KMS-11 (cell line): ENCODE data around the gene EFCC1.

Experiments used
- H2AFZ ChIP-seq: fragments of 200-600 bp; sonication (generic); 2 replicates; pipeline ENCODE4 v1.6.1; 2016; ENCODE audit warnings: antibody characterized with exemption, mixed run types, low read depth
- H3K27ac ChIP-seq: fragments of 200-600 bp; sonication (generic); 2 replicates; pipeline ENCODE4 v1.6.1; 2016; ENCODE audit warnings: mild to moderate bottlenecking, mixed run types
- H3K27me3 ChIP-seq: fragments of 200-600 bp; sonication (generic); 2 replicates; pipeline ENCODE4 v1.6.1; 2017; ENCODE audit warnings: mild to moderate bottlenecking, low read depth, mixed run types, moderate library complexity; ENCODE audit not compliant: insufficient read depth
- H3K36me3 ChIP-seq: fragments of 200-600 bp; sonication (generic); 2 replicates; pipeline ENCODE4 v1.6.1; 2017; ENCODE audit warnings: mild to moderate bottlenecking, mixed run types; ENCODE audit not compliant: insufficient read depth
- H3K4me1 ChIP-seq: fragments of 200-600 bp; sonication (generic); 2 replicates; pipeline ENCODE4 v1.6.1; 2016; ENCODE audit warnings: mild to moderate bottlenecking, low read depth, mixed run types; ENCODE audit not compliant: poor library complexity, severe bottlenecking
- H3K4me2 ChIP-seq: fragments of 200-600 bp; sonication (generic); 2 replicates; pipeline ENCODE4 v1.7.0; 2016; ENCODE audit warnings: mild to moderate bottlenecking, mixed run types
- H3K4me3 ChIP-seq: fragments of 200-600 bp; sonication (generic); IDR thresholded peaks from 2 replicates; pipeline ENCODE4 v1.6.1; 2017; ENCODE audit warnings: low read depth, low read length, mixed read lengths; ENCODE audit not compliant: insufficient read depth
- H3K79me2 ChIP-seq: fragments of 200-600 bp; sonication (generic); 2 replicates; pipeline ENCODE4 v1.6.1; 2016; ENCODE audit warnings: low read depth, mixed run types; ENCODE audit not compliant: insufficient read depth
- H3K9ac ChIP-seq: fragments of 200-600 bp; sonication (generic); 2 replicates; pipeline ENCODE4 v1.6.1; 2016; ENCODE audit warnings: mild to moderate bottlenecking, mixed run types
- H4K20me1 ChIP-seq: fragments of 200-600 bp; sonication (generic); 2 replicates; pipeline ENCODE4 v1.6.1; 2016; ENCODE audit warnings: mild to moderate bottlenecking, mixed run types; ENCODE audit not compliant: insufficient read depth
- TF ChIP-seq, protein P1 (sequence below): fragments of 200-600 bp; sonication (generic); conservative IDR thresholded peaks from 2 replicates; pipeline ENCODE4 v1.6.1; 2017; ENCODE audit warnings: low read depth, mild to moderate bottlenecking, antibody characterized with exemption, low read length, moderate library complexity, mixed read lengths

EFCC1 gene

DNA sequence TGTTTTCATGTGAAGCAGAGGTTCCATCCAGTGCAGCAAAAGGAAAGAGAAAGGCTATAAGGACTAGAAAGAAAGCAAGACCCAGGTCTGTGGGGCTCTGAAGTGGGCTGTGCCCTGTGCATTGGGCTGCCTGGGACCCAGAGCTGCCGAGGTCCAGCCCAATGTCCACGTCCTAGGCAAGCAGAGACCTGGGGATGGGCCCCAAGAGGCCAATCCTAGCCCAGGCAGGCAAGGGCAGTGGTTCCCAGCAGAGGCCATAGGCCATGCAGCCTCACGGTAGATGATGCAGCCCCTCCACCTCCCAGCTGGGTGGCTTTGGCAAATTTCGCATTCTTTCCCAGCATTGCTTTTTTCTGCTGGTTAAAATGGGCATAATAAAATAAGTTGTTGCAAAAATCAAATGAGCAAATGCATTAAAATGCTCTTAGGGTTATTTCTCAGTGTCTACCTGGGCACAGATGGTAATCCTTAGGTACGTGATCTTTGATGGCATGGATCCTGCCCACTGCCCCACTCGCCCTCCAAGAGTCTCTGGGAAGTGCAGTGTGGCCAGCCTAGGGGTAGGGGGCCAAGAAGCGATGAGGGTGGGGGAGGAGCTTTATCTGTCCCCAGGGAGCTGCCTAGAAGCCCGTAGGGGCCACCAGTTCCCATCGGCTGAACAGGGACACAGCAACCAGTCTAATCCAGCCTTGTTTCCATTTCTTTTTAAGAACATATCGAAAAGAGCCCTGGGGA is 37.2 kb downstream of the EFCC1 start:
- Histone ChIP-seq H3K4me2 (no peak overlapping the region), H3K79me2 (no peaks in the 10 kb centered on the region), H3K27me3 (no peaks in the 10 kb centered on the region; the same call in 1 of the 2 replicates), H3K27ac (no peak overlapping the region), H4K20me1 (no peaks in the 10 kb centered on the region), H3K4me3 (no peak overlapping the region), H3K4me1 (no peaks in the 10 kb centered on the region), H3K9ac (no peak overlapping the region), H2AFZ (no peak overlapping the region), H3K36me3 (no peaks in the 10 kb centered on the region)
- TF ChIP-seq, protein P1, sequence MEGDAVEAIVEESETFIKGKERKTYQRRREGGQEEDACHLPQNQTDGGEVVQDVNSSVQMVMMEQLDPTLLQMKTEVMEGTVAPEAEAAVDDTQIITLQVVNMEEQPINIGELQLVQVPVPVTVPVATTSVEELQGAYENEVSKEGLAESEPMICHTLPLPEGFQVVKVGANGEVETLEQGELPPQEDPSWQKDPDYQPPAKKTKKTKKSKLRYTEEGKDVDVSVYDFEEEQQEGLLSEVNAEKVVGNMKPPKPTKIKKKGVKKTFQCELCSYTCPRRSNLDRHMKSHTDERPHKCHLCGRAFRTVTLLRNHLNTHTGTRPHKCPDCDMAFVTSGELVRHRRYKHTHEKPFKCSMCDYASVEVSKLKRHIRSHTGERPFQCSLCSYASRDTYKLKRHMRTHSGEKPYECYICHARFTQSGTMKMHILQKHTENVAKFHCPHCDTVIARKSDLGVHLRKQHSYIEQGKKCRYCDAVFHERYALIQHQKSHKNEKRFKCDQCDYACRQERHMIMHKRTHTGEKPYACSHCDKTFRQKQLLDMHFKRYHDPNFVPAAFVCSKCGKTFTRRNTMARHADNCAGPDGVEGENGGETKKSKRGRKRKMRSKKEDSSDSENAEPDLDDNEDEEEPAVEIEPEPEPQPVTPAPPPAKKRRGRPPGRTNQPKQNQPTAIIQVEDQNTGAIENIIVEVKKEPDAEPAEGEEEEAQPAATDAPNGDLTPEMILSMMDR, result no peak

DNA sequence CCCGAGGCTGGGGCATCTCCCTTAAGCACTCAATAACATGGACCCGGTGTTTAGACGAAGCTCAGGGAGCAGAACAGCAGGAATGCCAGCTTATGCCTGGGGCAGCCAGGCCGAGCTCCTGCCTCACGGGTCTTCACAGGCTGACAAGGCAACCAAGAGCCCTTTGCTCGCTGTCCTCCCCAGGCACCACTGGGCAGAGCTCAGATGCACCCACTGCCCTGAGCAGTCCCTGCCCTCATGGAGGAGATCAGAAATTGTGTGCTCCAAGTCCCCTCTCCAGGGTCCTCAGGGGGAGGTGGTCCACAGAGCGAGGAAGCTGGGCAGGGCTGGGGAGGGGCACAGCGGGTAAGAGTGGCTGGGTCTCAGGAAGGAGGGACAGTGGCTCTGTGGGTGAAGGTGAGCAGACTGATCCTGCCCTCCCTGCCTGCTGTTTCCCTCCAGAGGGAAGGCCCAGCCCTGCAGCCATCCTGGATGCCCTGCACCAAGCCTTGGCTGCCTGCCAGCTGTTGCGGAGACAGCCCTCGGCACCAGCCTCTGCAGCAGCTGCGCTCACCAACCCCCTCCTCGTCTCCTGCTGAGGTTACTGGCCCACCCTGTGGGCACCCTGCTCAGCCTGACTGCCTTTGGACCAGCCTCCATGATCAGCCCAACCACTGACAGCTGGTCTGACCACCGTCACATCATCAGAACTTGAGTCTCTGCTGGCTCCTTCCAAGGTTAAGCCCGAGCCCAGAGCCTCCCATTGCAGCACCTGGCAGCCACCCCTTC is 38.4 kb downstream of the EFCC1 start:
- Histone ChIP-seq H3K27me3 (no peaks in the 10 kb centered on the region; the same call in 1 of the 2 replicates), H3K4me1 (no peaks in the 10 kb centered on the region), H3K4me3 (no peak overlapping the region), H3K9ac (no peak overlapping the region), H3K27ac (no peak overlapping the region), H3K79me2 (no peaks in the 10 kb centered on the region), H2AFZ (no peak overlapping the region), H3K36me3 (no peaks in the 10 kb centered on the region), H4K20me1 (no peaks in the 10 kb centered on the region), H3K4me2 (no peak overlapping the region)
- TF ChIP-seq, protein P1, result no peak

DNA sequence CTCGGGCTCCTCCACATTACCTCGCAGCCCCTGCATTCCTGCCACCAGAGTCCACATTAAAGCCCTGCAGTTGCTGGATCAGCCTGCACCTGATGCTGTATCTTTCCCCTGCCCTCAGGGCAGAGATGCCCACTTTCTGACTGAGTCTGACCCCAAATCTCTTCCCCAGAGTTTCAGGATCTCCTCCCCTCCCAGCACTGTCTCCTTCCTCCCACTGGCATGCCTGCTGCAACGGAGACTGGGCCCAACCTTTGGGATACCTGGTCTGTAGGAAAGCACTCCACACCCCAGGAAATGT is 38.9 kb downstream of the EFCC1 start:
- Histone ChIP-seq H2AFZ (no peak overlapping the region), H3K4me3 (no peak overlapping the region), H3K27me3 (no peaks in the 10 kb centered on the region; the same call in 1 of the 2 replicates), H3K4me2 (no peak overlapping the region), H3K79me2 (no peaks in the 10 kb centered on the region), H3K27ac (no peak overlapping the region), H4K20me1 (no peaks in the 10 kb centered on the region), H3K36me3 (no peaks in the 10 kb centered on the region), H3K4me1 (no peaks in the 10 kb centered on the region), H3K9ac (no peak overlapping the region)
- TF ChIP-seq, protein P1, result no peak

DNA sequence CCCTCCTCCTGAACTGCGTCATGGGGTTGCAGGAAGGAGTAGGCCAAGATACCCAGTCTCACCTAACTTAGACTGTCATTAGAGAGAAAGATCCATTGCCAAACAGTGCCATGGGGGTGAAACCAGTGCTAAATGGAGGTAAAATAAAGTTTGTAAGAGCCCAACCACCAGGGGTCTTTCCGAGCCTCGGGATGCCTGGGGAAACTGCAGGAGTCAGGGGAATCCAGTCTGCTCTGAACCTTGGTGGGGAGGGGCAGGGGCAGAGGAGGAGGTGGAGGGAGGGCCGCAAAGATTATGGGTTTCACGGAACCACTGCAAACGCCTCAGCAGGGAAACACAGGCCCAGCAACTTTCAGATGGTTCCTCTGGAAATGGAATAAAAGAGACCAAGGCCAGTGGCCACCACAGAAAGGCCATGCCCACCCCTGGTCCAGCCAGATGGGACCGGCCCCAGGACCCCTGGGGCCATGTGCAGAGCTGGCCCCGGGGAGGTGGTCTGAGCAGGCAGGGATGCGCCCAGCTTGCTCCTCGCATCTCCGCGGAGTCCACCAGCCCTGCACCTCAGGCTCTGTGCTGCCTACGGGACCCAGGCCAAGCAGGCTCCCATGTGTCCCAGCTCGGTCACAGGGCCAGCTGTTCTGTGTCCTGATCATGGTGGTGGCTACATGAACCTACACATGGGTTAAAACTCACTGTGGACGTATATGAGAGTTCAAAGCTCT is 39.6 kb downstream of the EFCC1 start:
- TF ChIP-seq, protein P1, result no peak
- H3K9ac ChIP-seq, result no peak overlapping the region
- no peak overlapping the region for H2AFZ ChIP-seq
- no peaks in the 10 kb centered on the region for H4K20me1 ChIP-seq
- no peaks in the 10 kb centered on the region for H3K4me1 ChIP-seq
- H3K36me3 ChIP-seq, result no peaks in the 10 kb centered on the region
- no peak overlapping the region for H3K4me2 ChIP-seq
- no peak overlapping the region for H3K27ac ChIP-seq
- no peak overlapping the region for H3K4me3 ChIP-seq
- no peaks in the 10 kb centered on the region; the same call in 1 of the 2 replicates for H3K27me3 ChIP-seq
- H3K79me2 ChIP-seq, result no peaks in the 10 kb centered on the region
